HL-60 (cell line): ENCODE data around the gene CNDP1.

ENCODE experiments used
- DNase-seq, 2 experiments: peaks; one replicate each; pipeline ENCODE4 v3.0.0-alpha.2; 2010 to 2020; ENCODE audit warnings: low read depth in 1 of 2, low spot score in 1 of 2
- H3K27ac ChIP-seq: fragments of 250-450 bp; sonication (Bioruptor Pico); replicated peaks from 2 replicates; pipeline ENCODE4 v1.5.1; 2020; ENCODE audit warnings: mild to moderate bottlenecking, moderate library complexity
- H3K27me3 ChIP-seq: fragments of 250-450 bp; sonication (Bioruptor Pico); 2 replicates; pipeline ENCODE4 v1.5.1; 2021; ENCODE audit warnings: mild to moderate bottlenecking, moderate library complexity; ENCODE audit not compliant: insufficient read depth, poor library complexity, severe bottlenecking
- H3K4me3 ChIP-seq: replicated peaks from 2 replicates; pipeline ENCODE4 v1.5.1; 2011; ENCODE audit warnings: mild to moderate bottlenecking, control low read depth, low read length; ENCODE audit not compliant: insufficient read depth
- GABPA ChIP-seq: IDR thresholded peaks from 2 replicates; pipeline ENCODE4 v1.6.1; 2012; ENCODE audit warnings: low read depth
- POLR2AphosphoS5 ChIP-seq: IDR thresholded peaks from 2 replicates; pipeline ENCODE4 v1.6.1; 2012; ENCODE audit warnings: low read depth
- SPI1 ChIP-seq: IDR thresholded peaks from 2 replicates; pipeline ENCODE4 v1.6.1; 2012; ENCODE audit warnings: low read depth, mild to moderate bottlenecking, borderline replicate concordance
- TF ChIP-seq, protein P1 (sequence below): IDR thresholded peaks from 2 replicates; pipeline ENCODE4 v1.6.1; 2012; ENCODE audit warnings: low read depth; ENCODE audit not compliant: insufficient replicate concordance
- TF ChIP-seq, protein P2 (sequence below): IDR thresholded peaks from one replicate; pipeline ENCODE4 v1.5.1; 2011; ENCODE audit warnings: low read length, control low read depth, inconsistent platforms; ENCODE audit not compliant: insufficient read depth

CNDP1 gene

GRCh38 chr18:74569401-74569800 lies 35.1 kb downstream of the CNDP1 start:
- no peak overlapping the region for H3K4me3 ChIP-seq
- H3K27me3 ChIP-seq: no peaks in the 10 kb centered on the region
- H3K27ac ChIP-seq: no peak overlapping the region
- TF ChIP-seq, protein P1, sequence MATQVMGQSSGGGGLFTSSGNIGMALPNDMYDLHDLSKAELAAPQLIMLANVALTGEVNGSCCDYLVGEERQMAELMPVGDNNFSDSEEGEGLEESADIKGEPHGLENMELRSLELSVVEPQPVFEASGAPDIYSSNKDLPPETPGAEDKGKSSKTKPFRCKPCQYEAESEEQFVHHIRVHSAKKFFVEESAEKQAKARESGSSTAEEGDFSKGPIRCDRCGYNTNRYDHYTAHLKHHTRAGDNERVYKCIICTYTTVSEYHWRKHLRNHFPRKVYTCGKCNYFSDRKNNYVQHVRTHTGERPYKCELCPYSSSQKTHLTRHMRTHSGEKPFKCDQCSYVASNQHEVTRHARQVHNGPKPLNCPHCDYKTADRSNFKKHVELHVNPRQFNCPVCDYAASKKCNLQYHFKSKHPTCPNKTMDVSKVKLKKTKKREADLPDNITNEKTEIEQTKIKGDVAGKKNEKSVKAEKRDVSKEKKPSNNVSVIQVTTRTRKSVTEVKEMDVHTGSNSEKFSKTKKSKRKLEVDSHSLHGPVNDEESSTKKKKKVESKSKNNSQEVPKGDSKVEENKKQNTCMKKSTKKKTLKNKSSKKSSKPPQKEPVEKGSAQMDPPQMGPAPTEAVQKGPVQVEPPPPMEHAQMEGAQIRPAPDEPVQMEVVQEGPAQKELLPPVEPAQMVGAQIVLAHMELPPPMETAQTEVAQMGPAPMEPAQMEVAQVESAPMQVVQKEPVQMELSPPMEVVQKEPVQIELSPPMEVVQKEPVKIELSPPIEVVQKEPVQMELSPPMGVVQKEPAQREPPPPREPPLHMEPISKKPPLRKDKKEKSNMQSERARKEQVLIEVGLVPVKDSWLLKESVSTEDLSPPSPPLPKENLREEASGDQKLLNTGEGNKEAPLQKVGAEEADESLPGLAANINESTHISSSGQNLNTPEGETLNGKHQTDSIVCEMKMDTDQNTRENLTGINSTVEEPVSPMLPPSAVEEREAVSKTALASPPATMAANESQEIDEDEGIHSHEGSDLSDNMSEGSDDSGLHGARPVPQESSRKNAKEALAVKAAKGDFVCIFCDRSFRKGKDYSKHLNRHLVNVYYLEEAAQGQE: no peak
- TF ChIP-seq GABPA (no peak), SPI1 (no peak)
- DNase-seq: no peak

DNA sequence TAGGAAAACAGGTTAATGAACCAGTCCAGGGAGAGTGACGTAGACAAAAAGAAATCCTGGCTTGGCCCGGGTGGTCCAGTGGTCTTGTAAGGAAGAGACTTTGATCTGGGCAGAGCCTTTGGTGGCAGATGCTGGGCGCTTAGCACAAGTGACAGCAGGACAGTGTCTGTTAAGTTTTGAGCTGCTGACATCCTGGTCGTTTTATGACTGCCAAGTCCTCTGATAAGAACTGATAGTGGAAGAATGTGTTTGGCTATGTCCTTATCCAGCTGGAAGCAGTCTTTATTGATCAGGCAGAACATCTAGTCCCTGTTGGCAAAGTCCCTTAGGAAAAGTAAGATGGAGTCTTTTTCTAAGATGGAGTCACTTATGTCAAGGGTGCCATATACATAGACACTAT lies 36.0 kb downstream of the CNDP1 start:
- no peak for DNase-seq
- no peak overlapping the region for H3K4me3 ChIP-seq
- no peaks in the 10 kb centered on the region for H3K27me3 ChIP-seq
- TF ChIP-seq, protein P2, sequence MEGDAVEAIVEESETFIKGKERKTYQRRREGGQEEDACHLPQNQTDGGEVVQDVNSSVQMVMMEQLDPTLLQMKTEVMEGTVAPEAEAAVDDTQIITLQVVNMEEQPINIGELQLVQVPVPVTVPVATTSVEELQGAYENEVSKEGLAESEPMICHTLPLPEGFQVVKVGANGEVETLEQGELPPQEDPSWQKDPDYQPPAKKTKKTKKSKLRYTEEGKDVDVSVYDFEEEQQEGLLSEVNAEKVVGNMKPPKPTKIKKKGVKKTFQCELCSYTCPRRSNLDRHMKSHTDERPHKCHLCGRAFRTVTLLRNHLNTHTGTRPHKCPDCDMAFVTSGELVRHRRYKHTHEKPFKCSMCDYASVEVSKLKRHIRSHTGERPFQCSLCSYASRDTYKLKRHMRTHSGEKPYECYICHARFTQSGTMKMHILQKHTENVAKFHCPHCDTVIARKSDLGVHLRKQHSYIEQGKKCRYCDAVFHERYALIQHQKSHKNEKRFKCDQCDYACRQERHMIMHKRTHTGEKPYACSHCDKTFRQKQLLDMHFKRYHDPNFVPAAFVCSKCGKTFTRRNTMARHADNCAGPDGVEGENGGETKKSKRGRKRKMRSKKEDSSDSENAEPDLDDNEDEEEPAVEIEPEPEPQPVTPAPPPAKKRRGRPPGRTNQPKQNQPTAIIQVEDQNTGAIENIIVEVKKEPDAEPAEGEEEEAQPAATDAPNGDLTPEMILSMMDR: no peak
- TF ChIP-seq GABPA (no peak), SPI1 (no peak)
- TF ChIP-seq, protein P1: no peak
- no peak overlapping the region for H3K27ac ChIP-seq

DNA sequence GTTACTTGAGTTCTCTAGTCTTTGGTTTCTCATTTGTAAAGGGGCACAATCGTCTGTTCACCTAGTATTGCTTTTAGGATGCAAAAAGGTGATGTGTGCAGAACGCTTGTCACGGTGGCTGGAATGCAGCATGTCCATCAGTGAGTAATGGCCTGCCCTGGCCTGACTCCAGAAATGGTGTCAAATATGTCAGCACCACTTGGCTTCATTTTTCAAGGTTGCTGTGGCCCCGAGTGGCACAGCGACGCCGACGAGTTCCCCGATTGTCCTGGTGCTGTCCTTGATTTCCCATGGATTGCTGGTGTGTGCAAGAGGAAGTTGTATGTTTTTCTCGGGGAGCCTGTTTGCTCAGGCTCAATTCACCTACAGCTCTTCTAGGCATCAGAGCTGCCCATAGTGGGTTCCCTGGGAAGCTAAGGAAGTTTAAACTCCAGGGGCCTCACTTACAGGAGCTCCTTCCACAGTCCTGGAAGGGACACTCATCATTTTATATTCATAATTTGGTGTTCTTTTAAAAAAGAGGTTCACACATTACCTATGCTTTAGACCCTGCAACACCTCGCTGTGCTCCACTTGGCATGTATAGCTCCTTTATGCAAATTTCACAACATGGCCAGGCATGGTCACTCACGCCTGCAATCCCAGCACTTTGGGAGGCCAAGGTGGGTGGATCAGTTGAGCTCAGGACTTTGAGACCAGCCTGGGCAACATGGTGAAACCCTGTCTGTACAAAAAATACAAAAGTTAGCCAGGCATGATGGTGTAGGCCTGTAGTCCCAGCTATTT lies 37.8 kb downstream of the CNDP1 start:
- Histone ChIP-seq H3K27me3 (no peaks in the 10 kb centered on the region), H3K27ac (no peak overlapping the region), H3K4me3 (no peak overlapping the region)
- TF ChIP-seq POLR2AphosphoS5 (no peak), SPI1 (no peak), GABPA (no peak)
- TF ChIP-seq, protein P1: no peak
- TF ChIP-seq, protein P2: no peak
- DNase-seq: no peak
